Thyroid gland (tissue), 4 donors: ENCODE measurements around the gene EXOSC1. TPM values are rescaled to one million over a fixed set of nuclear protein-coding genes. Genes with fewer than 3 reads are reported as not detected.

Source experiments
- DNase-seq, 2 donors: peaks; one replicate each; pipeline ENCODE4 v3.0.0-alpha.2; 2019
- H3K27ac ChIP-seq, 3 donors: fragments of 200-600 bp; sonication (generic); 1 replicate in 2 of 3; 2 replicates in 1 of 3; pipeline ENCODE4 v1.5.1; 2016 to 2019; ENCODE audit warnings: mild to moderate bottlenecking in 1 of 3, moderate library complexity in 1 of 3
- H3K27me3 ChIP-seq: fragments of 200-600 bp; sonication (generic); one replicate; pipeline ENCODE4 v1.5.1; 2019
- H3K36me3 ChIP-seq, 2 donors: fragments of 200-600 bp; sonication (generic); one replicate each; pipeline ENCODE4 v1.5.1; 2016 to 2019
- H3K4me1 ChIP-seq, 2 donors: fragments of 200-600 bp; sonication (generic); one replicate each; pipeline ENCODE4 v1.5.1; 2017 to 2019
- H3K4me3 ChIP-seq, 3 donors: fragments of 200-600 bp; sonication (generic); replicated peaks in 1 of 3; 1 replicate in 2 of 3; 2 replicates in 1 of 3; pipeline ENCODE4 v1.5.1; 2016; ENCODE audit warnings: mild to moderate bottlenecking in 1 of 3
- H3K9me3 ChIP-seq: fragments of 200-600 bp; sonication (generic); one replicate; pipeline ENCODE4 v1.5.1; 2017
- CTCF ChIP-seq, 6 experiments: fragments of 200-600 bp in 3 of 6; fragments of 450-650 bp in 3 of 6; sonication (generic) in 3 of 6; IDR thresholded peaks; one replicate each; pipeline ENCODE4 v1.5.1; 2016 to 2019; ENCODE audit warnings: antibody characterized with exemption in 6 of 6, mild to moderate bottlenecking in 2 of 6, inconsistent platforms in 1 of 6, moderate library complexity in 1 of 6
- POLR2A ChIP-seq, 2 donors: fragments of 450-650 bp; IDR thresholded peaks; one replicate each; pipeline ENCODE4 v1.6.1; 2017; ENCODE audit warnings: antibody characterized with exemption in 2 of 2, mild to moderate bottlenecking in 2 of 2, moderate library complexity in 1 of 2
- WGBS, 2 donors: methylation state at CpG; one replicate each; pipeline ENCODE4 v1.1.5; 2017; 5-methylcytosine and 5-hydroxymethylcytosine counted together
- intact Hi-C: fragments of 100-400 bp; cut with DNase I; formaldehyde crosslinking; loops from one replicate; pipeline ENCODE4 v1.15.1; 2023
- total RNA-seq, 4 donors: library from RNA; depleted of rRNA; stranded (reverse); fragments of >200 nt; gene quantifications; one replicate each; pipeline ENCODE4 v1.2.3, GENCODE V29; 2016

EXOSC1 gene
- total RNA-seq, 4 donors from 2014 or later: 23.6 to 51.1 (median 29.2) TPM

DNA sequence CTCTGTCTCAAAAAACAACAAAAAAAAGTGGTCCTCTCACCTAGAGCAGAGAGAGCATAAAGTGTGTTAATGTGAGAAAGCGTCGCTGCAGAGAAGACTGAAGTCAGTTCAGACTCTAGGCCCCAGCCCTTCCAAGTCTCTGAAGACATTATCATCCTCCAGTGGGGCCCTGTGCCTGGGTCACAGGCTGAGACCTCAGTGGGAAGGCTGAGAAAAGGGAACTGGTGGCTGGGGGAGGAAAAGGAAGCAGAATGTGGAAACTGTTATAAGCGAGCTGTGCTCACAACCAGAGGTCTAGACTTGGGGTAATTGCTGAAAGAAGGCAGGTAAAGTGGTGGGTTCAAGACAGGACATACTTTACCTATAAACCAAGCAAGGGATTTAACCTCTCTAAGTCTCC, 39.7 kb downstream of the EXOSC1 start:
- intact Hi-C loops: no loop called here
- no peaks in the 10 kb centered on the region for H3K27me3 ChIP-seq
- no peak for DNase-seq
- 80 to 87% methylated on average over 3 of the region's 3 CpGs for WGBS, 2 donors
- no peak for TF ChIP-seq CTCF (IDR thresholded peaks at IDR 0.05)
- no peak for TF ChIP-seq POLR2A (IDR thresholded peaks at IDR 0.05)
- peaks cover 4 to 8% of the 10 kb centered on the region in 2 donors for H3K4me1 ChIP-seq
- H3K4me3 ChIP-seq: no peak overlapping the region
- no peaks in the 10 kb centered on the region for H3K9me3 ChIP-seq
- no peaks in the 10 kb centered on the region for H3K36me3 ChIP-seq
- no peak overlapping the region for H3K27ac ChIP-seq

GRCh38 chr10:97404044-97404443, 41.8 kb downstream of the EXOSC1 start:
- Histone ChIP-seq H3K9me3 (no peaks in the 10 kb centered on the region), H3K4me3 (no peak overlapping the region), H3K27ac (no peak overlapping the region), H3K4me1 (peaks cover 11 to 17% of the 10 kb centered on the region in 2 donors), H3K36me3 (no peaks in the 10 kb centered on the region), H3K27me3 (no peaks in the 10 kb centered on the region)
- intact Hi-C loops: no loop called here
- no peak for DNase-seq
- no peak for TF ChIP-seq POLR2A (IDR thresholded peaks at IDR 0.05)

DNA sequence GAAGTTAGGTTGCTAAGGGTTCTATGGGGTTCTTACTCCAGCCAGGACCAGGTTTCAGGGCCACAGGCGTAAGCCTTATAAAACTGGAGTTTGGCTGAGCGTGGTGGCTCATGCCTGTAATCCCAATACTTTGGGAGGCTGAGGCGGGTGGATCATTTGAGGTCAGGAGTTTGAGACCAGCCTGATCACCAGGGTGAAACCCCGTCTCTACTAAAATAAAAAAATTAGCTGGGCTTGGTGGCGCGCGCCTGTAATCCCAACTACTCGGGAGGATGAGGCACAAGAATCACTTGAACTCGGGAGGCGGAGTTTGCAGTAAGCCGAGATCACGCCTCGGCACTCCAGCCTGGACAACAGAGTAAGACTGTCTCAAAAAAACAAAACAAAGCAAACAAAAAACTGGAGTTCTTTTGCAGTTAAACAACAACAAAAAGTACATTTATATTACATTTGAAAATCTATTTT, 44.3 kb downstream of the EXOSC1 start:
- no peaks in the 10 kb centered on the region for H3K27me3 ChIP-seq
- intact Hi-C loops: no loop called here
- WGBS, 2 donors: 70 to 72% methylated on average over 13 of the region's 13 CpGs
- H3K9me3 ChIP-seq: no peaks in the 10 kb centered on the region
- peak overlapping the region in 1 of 3 donors; percentile 60 for H3K4me3 ChIP-seq
- peaks cover 9 to 11% of the 10 kb centered on the region in 2 donors for H3K4me1 ChIP-seq
- peak overlapping the region in 1 of 3 donors; percentile 5 for H3K27ac ChIP-seq
- peaks cover 0 to 5% of the 10 kb centered on the region in 2 donors for H3K36me3 ChIP-seq
- DNase-seq: no peak
- TF ChIP-seq POLR2A (IDR thresholded peaks at IDR 0.05): no peak
- no peak for TF ChIP-seq CTCF (IDR thresholded peaks at IDR 0.05)

DNA sequence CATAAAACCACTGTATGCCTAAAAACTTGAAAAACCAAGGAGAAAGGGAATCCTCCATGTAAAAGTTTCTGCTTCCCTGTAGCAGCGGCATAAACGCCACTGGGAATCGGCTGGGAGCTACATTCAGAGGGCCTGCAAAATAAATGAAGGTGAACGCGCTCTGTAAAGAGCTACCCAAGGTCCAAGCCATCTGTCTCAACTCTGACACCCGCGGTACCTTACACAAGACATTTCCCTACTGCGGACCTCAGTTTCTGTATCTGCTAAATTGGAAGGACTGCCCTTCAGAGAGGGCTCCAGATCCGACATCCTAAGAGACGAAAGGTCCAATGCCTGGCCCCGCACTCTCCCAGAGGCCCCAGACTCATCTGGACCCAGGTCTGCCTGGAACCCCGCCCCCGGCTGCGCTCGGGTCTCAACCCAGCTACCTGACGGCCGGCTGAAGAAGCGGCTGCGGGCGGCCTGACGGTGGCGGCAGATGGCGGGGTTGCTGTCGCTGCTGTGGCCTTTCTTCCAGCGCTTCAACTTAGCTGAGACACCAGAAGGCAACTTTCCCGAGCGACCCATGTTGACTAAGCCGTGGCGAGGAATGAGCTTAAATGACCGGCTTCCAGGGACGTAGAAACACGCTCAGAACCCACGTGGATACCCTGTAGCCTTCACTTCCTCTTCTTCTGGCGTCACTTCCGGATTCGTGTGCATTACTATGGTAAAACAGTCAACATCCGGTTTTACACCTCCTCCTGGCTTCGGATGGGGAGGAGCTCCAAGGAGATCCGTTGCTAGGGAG, 44.9 kb downstream of the EXOSC1 start, which contains the start of gene RRP12:
Gene RRP12 (minus strand): TSS at position 676 of the 790 bp plus-strand sequence. CDS start 109 bp downstream, at position 567.
- DNase-seq: peak; percentile 84
- Histone ChIP-seq H3K27ac (peak within 1 kb of the TSS in 1 of 3 donors; percentile 5), H3K27me3 (no peaks in the 10 kb centered on the region), H3K4me1 (peaks cover 9 to 11% of the 10 kb centered on the region in 2 donors), H3K4me3 (peak within 1 kb of the TSS; percentile 27 to 60 (median 59)), H3K9me3 (no peaks in the 10 kb centered on the region), H3K36me3 (peaks cover 0 to 11% of the 10 kb centered on the region in 2 donors)
- intact Hi-C loops: no loop called here
- TF ChIP-seq CTCF (IDR thresholded peaks at IDR 0.05) (peak in 2 of 6 experiments; percentile 7 to 8), POLR2A (IDR thresholded peaks at IDR 0.05) (peak in 1 of 2 donors; percentile 15)
- WGBS, 2 donors: 1% methylated on average over 23 to 28 of the region's 39 CpGs

DNA sequence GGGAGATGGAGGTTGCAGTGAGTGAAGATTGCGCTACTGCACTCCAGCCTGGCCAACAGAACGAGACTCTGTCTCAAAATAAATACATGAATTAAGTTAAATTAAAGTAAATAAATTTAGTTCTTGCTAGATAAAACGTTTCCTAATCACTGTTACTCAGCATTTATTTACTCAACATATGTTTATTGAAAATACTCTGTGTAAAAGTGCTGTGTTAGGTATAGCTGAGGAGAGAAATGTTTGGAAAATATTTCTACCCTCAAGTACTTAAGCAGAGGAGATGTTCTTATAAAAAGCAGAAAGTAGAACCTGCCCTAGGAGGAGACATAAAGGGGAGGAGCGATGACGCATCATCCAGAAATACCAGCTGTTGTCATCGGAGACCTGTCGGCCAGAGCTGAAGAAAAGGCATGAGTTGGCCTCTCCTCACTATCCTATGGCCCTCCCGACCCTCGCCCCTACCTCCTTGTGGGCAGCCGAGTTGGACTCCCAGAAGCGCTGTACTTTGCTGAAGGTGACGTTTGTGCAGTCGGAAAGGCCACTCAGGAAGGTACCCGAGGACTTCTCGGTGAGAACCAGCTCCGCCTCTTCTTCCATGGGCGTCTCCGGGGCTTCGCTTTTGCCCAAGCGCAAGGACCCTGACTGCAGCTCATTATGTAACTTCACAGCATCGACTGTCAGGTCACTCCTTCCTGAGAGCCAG, 45.8 kb downstream of the EXOSC1 start:
- no peak for DNase-seq
- 45 to 46% methylated on average over 16 to 19 of the region's 21 CpGs for WGBS, 2 donors
- TF ChIP-seq POLR2A (IDR thresholded peaks at IDR 0.05): no peak
- TF ChIP-seq CTCF (IDR thresholded peaks at IDR 0.05): no peak
- Histone ChIP-seq H3K9me3 (no peaks in the 10 kb centered on the region), H3K4me1 (peaks cover 9 to 11% of the 10 kb centered on the region in 2 donors), H3K4me3 (no peak overlapping the region), H3K36me3 (peaks cover 0 to 11% of the 10 kb centered on the region in 2 donors), H3K27me3 (no peaks in the 10 kb centered on the region), H3K27ac (no peak overlapping the region)
- intact Hi-C loops: no loop called here
